ENCODE results near the gene ZNF436. TPM values are rescaled to one million over a fixed set of nuclear protein-coding genes. Genes with fewer than 3 reads are reported as not detected.

ZNF436 gene
- polyA plus RNA-seq, 1 donor, result 22.2 TPM

- WGBS (ENCODE audit: insufficient coverage, low lambda C conversion rate), result 0% methylated on average over 1 of the region's 9 CpGs
- DNase-seq, result no peak
- peak overlapping the region; percentile 86 for H3K4me3 ChIP-seq (ENCODE audit: low read length)
- H3K9me3 ChIP-seq (ENCODE audit: control insufficient read depth, low read depth, low read length), result peaks cover 32% of the 10 kb centered on the region
- peaks cover 40% of the 10 kb centered on the region for H3K36me3 ChIP-seq (ENCODE audit: control insufficient read depth, insufficient read depth, low read length)
- no peaks in the 10 kb centered on the region for H3K27me3 ChIP-seq (ENCODE audit: control insufficient read depth, insufficient read depth, low read length)
- peak overlapping the region; percentile 91 for H3K27ac ChIP-seq (ENCODE audit: low read length)
- peaks cover 16% of the 10 kb centered on the region for H3K4me1 ChIP-seq (ENCODE audit: control insufficient read depth, insufficient read depth, low read length)
Observed at GRCh38 chr1:23367451-23367790, 2.2 kb downstream of the ZNF436 start.

GRCh38 chr1:23366598-23366997 is 3.0 kb downstream of the ZNF436 start:
- H3K27ac ChIP-seq (ENCODE audit: low read length), result no peak overlapping the region
- DNase-seq, result no peak
- peak overlapping the region; percentile 86 for H3K4me3 ChIP-seq (ENCODE audit: low read length)
- no CpG with 5 or more reads among the region's 5 CpGs for WGBS (ENCODE audit: insufficient coverage, low lambda C conversion rate)
- H3K27me3 ChIP-seq (ENCODE audit: control insufficient read depth, insufficient read depth, low read length), result no peaks in the 10 kb centered on the region
- H3K36me3 ChIP-seq (ENCODE audit: control insufficient read depth, insufficient read depth, low read length), result peaks cover 49% of the 10 kb centered on the region
- peaks cover 40% of the 10 kb centered on the region for H3K9me3 ChIP-seq (ENCODE audit: control insufficient read depth, low read depth, low read length)
- peaks cover 16% of the 10 kb centered on the region for H3K4me1 ChIP-seq (ENCODE audit: control insufficient read depth, insufficient read depth, low read length)

- H3K4me3 ChIP-seq (ENCODE audit: low read length), result no peak overlapping the region
- peaks cover 13% of the 10 kb centered on the region for H3K4me1 ChIP-seq (ENCODE audit: control insufficient read depth, insufficient read depth, low read length)
- H3K9me3 ChIP-seq (ENCODE audit: control insufficient read depth, low read depth, low read length), result peaks cover 45% of the 10 kb centered on the region
- no peak for DNase-seq
- H3K36me3 ChIP-seq (ENCODE audit: control insufficient read depth, insufficient read depth, low read length), result peaks cover 53% of the 10 kb centered on the region
- no peaks in the 10 kb centered on the region for H3K27me3 ChIP-seq (ENCODE audit: control insufficient read depth, insufficient read depth, low read length)
- H3K27ac ChIP-seq (ENCODE audit: low read length), result no peak overlapping the region
- no CpG with 5 or more reads among the region's 2 CpGs for WGBS (ENCODE audit: insufficient coverage, low lambda C conversion rate)
Observed at GRCh38 chr1:23366146-23366545, 3.5 kb downstream of the ZNF436 start.

GRCh38 chr1:23362218-23362713 is 7.4 kb downstream of the ZNF436 start:
- no peak for DNase-seq
- H3K4me3 ChIP-seq (ENCODE audit: low read length), result no peak overlapping the region
- H3K27me3 ChIP-seq (ENCODE audit: control insufficient read depth, insufficient read depth, low read length), result no peaks in the 10 kb centered on the region
- WGBS (ENCODE audit: insufficient coverage, low lambda C conversion rate), result no CpG with 5 or more reads among the region's 13 CpGs
- no peak overlapping the region for H3K27ac ChIP-seq (ENCODE audit: low read length)
- H3K4me1 ChIP-seq (ENCODE audit: control insufficient read depth, insufficient read depth, low read length), result no peaks in the 10 kb centered on the region
- H3K9me3 ChIP-seq (ENCODE audit: control insufficient read depth, low read depth, low read length), result peaks cover 55% of the 10 kb centered on the region
- H3K36me3 ChIP-seq (ENCODE audit: control insufficient read depth, insufficient read depth, low read length), result peaks cover 68% of the 10 kb centered on the region

- no peaks in the 10 kb centered on the region for H3K27me3 ChIP-seq (ENCODE audit: control insufficient read depth, insufficient read depth, low read length)
- H3K4me1 ChIP-seq (ENCODE audit: control insufficient read depth, insufficient read depth, low read length), result no peaks in the 10 kb centered on the region
- peaks cover 37% of the 10 kb centered on the region for H3K36me3 ChIP-seq (ENCODE audit: control insufficient read depth, insufficient read depth, low read length)
- H3K4me3 ChIP-seq (ENCODE audit: low read length), result no peak overlapping the region
- no CpG with 5 or more reads among the region's 3 CpGs for WGBS (ENCODE audit: insufficient coverage, low lambda C conversion rate)
- peaks cover 33% of the 10 kb centered on the region for H3K9me3 ChIP-seq (ENCODE audit: control insufficient read depth, low read depth, low read length)
- no peak for DNase-seq
- no peak overlapping the region for H3K27ac ChIP-seq (ENCODE audit: low read length)
Observed at GRCh38 chr1:23358310-23358875, 11.2 kb downstream of the ZNF436 start.

- Histone ChIP-seq H3K36me3 (ENCODE audit: control insufficient read depth, insufficient read depth, low read length) (peaks cover 27% of the 10 kb centered on the region), H3K4me1 (ENCODE audit: control insufficient read depth, insufficient read depth, low read length) (no peaks in the 10 kb centered on the region), H3K4me3 (ENCODE audit: low read length) (no peak overlapping the region), H3K27ac (ENCODE audit: low read length) (no peak overlapping the region), H3K27me3 (ENCODE audit: control insufficient read depth, insufficient read depth, low read length) (no peaks in the 10 kb centered on the region), H3K9me3 (ENCODE audit: control insufficient read depth, low read depth, low read length) (peaks cover 23% of the 10 kb centered on the region)
- no CpG with 5 or more reads among the region's 3 CpGs for WGBS (ENCODE audit: insufficient coverage, low lambda C conversion rate)
- no peak for DNase-seq
Observed at GRCh38 chr1:23357138-23357908, 12.3 kb downstream of the ZNF436 start.

GRCh38 chr1:23356471-23357137 is 13.0 kb downstream of the ZNF436 start:
- WGBS (ENCODE audit: insufficient coverage, low lambda C conversion rate), result 100% methylated on average over 1 of the region's 8 CpGs
- no peak overlapping the region for H3K27ac ChIP-seq (ENCODE audit: low read length)
- H3K36me3 ChIP-seq (ENCODE audit: control insufficient read depth, insufficient read depth, low read length), result peaks cover 20% of the 10 kb centered on the region
- DNase-seq, result no peak
- no peaks in the 10 kb centered on the region for H3K27me3 ChIP-seq (ENCODE audit: control insufficient read depth, insufficient read depth, low read length)
- no peak overlapping the region for H3K4me3 ChIP-seq (ENCODE audit: low read length)
- H3K4me1 ChIP-seq (ENCODE audit: control insufficient read depth, insufficient read depth, low read length), result no peaks in the 10 kb centered on the region
- peaks cover 15% of the 10 kb centered on the region for H3K9me3 ChIP-seq (ENCODE audit: control insufficient read depth, low read depth, low read length)

GRCh38 chr1:23354245-23354644 is 15.4 kb downstream of the ZNF436 start:
- no peaks in the 10 kb centered on the region for H3K4me1 ChIP-seq (ENCODE audit: control insufficient read depth, insufficient read depth, low read length)
- no CpG with 5 or more reads among the region's 3 CpGs for WGBS (ENCODE audit: insufficient coverage, low lambda C conversion rate)
- no peak overlapping the region for H3K4me3 ChIP-seq (ENCODE audit: low read length)
- no peaks in the 10 kb centered on the region for H3K36me3 ChIP-seq (ENCODE audit: control insufficient read depth, insufficient read depth, low read length)
- no peaks in the 10 kb centered on the region for H3K9me3 ChIP-seq (ENCODE audit: control insufficient read depth, low read depth, low read length)
- H3K27me3 ChIP-seq (ENCODE audit: control insufficient read depth, insufficient read depth, low read length), result no peaks in the 10 kb centered on the region
- H3K27ac ChIP-seq (ENCODE audit: low read length), result no peak overlapping the region
- no peak for DNase-seq

GRCh38 chr1:23352096-23352695 is 17.4 kb downstream of the ZNF436 start:
- Histone ChIP-seq H3K27me3 (ENCODE audit: control insufficient read depth, insufficient read depth, low read length) (no peaks in the 10 kb centered on the region), H3K4me3 (ENCODE audit: low read length) (no peak overlapping the region), H3K4me1 (ENCODE audit: control insufficient read depth, insufficient read depth, low read length) (no peaks in the 10 kb centered on the region), H3K9me3 (ENCODE audit: control insufficient read depth, low read depth, low read length) (no peaks in the 10 kb centered on the region), H3K27ac (ENCODE audit: low read length) (no peak overlapping the region), H3K36me3 (ENCODE audit: control insufficient read depth, insufficient read depth, low read length) (no peaks in the 10 kb centered on the region)
- WGBS (ENCODE audit: insufficient coverage, low lambda C conversion rate), result no CpG with 5 or more reads among the region's 1 CpG
- DNase-seq, result no peak

- WGBS (ENCODE audit: insufficient coverage, low lambda C conversion rate), result 97% methylated on average over 7 of the region's 14 CpGs
- no peak overlapping the region for H3K27ac ChIP-seq (ENCODE audit: low read length)
Observed at GRCh38 chr1:23345920-23346319, 23.7 kb downstream of the ZNF436 start.

More at GRCh38 chr1:23345920-23346319, 23.7 kb downstream of the ZNF436 start:
- Histone ChIP-seq H3K9me3 (ENCODE audit: control insufficient read depth, low read depth, low read length) (no peaks in the 10 kb centered on the region), H3K4me1 (ENCODE audit: control insufficient read depth, insufficient read depth, low read length) (peaks cover 3% of the 10 kb centered on the region), H3K4me3 (ENCODE audit: low read length) (no peak overlapping the region), H3K36me3 (ENCODE audit: control insufficient read depth, insufficient read depth, low read length) (no peaks in the 10 kb centered on the region), H3K27me3 (ENCODE audit: control insufficient read depth, insufficient read depth, low read length) (no peaks in the 10 kb centered on the region)
- no peak for DNase-seq

Measured in large intestine (tissue), 3 donors.